Heart right ventricle (tissue), 16 donors: ENCODE results near the gene YWHAH. TPM values are rescaled to one million over a fixed set of nuclear protein-coding genes. Genes with fewer than 3 reads are reported as not detected.

Source experiments
- ATAC-seq, 8 donors: fragments of 200-7000 bp; cut with Tn5 transposase; one replicate each; pipeline ENCODE4 v1.9.1; 2020; ENCODE audit warnings: mild to moderate bottlenecking in 8 of 8, moderate library complexity in 8 of 8, moderate number of reproducible peaks in 1 of 8
- DNase-seq, 2 donors: peaks; one replicate each; pipeline ENCODE4 v3.0.0-alpha.2; 2020
- H3K27ac ChIP-seq, 10 donors: fragments of 200-600 bp; sonication (generic) in 2 of 10; one replicate each; pipeline versions ENCODE4 v1.5.0 to v1.8.0; 2020 to 2022; ENCODE audit warnings: mild to moderate bottlenecking in 3 of 10
- H3K27me3 ChIP-seq, 7 donors: fragments of 200-600 bp; one replicate each; pipeline ENCODE4 v1.8.0; 2021 to 2022; ENCODE audit warnings: mild to moderate bottlenecking in 2 of 7
- H3K36me3 ChIP-seq, 9 donors: fragments of 200-600 bp; sonication (generic) in 1 of 9; one replicate each; pipeline versions ENCODE4 v1.5.0 to v1.8.0; 2020 to 2022; ENCODE audit warnings: mild to moderate bottlenecking in 2 of 9
- H3K4me1 ChIP-seq, 9 donors: fragments of 200-600 bp; sonication (generic) in 1 of 9; one replicate each; pipeline versions ENCODE4 v1.5.0 to v1.8.0; 2020 to 2022; ENCODE audit warnings: mild to moderate bottlenecking in 4 of 9
- H3K4me3 ChIP-seq, 10 donors: fragments of 200-600 bp; sonication (generic) in 2 of 10; one replicate each; pipeline versions ENCODE4 v1.5.0 to v1.8.0; 2020 to 2022; ENCODE audit warnings: mild to moderate bottlenecking in 7 of 10, moderate library complexity in 2 of 10
- H3K9me3 ChIP-seq, 11 donors: fragments of 200-600 bp in 10 of 11; sonication (generic) in 2 of 11; one replicate each; pipeline versions ENCODE4 v1.5.0 to v1.8.0; 2013 to 2022; ENCODE audit warnings: mild to moderate bottlenecking in 2 of 11, control low read depth in 1 of 11, moderate library complexity in 1 of 11
- CTCF ChIP-seq, 9 donors: fragments of 200-600 bp; sonication (generic) in 2 of 9; IDR thresholded peaks; one replicate each; pipeline versions ENCODE4 v1.5.0 to v1.8.0; 2021 to 2022; ENCODE audit warnings: antibody characterized with exemption in 9 of 9, mild to moderate bottlenecking in 5 of 9, moderate library complexity in 1 of 9
- WGBS, 2 donors: extraction: QIAGEN DNeasy Blood & Tissue Kit; methylation state at CpG; one replicate each; pipeline ENCODE4 v1.1.7; 2013; ENCODE audit warnings: inconsistent platforms in 1 of 2; 5-methylcytosine and 5-hydroxymethylcytosine counted together
- intact Hi-C, 10 donors: fragments of 100-400 bp; cut with DNase I; formaldehyde crosslinking; loops; one replicate each; pipeline versions ENCODE4 v1.11.1 to v1.14.2; 2022
- polyA plus RNA-seq, 2 donors: library from polyadenylated mRNA; stranded (reverse); fragments of 200-250 nt; gene quantifications; one replicate each; pipeline ENCODE4 v1.2.3, GENCODE V29; 2013
- total RNA-seq, 10 donors: library from RNA; stranded (reverse); fragmentation: NEBNext Ultra II Directional in 3 of 10; extraction: Animal tissue kit (Norgen Biotek cat#: 25700) in 3 of 10; gene quantifications; one replicate each; pipeline versions ENCODE4 v1.2.1 to v1.2.4, GENCODE V29; 2021 to 2023
- donor health status: Arrhythmogenic right ventricular cardiomyopathy.
- donor health status: ischemic (EF 13 %, LVEDD 7.1; RV severe dilation, severe dysfunction).
- donor health status: healthy with polysubstance abuse.
- donor health status: DM: no; HTN: yes; CAD: no.
- donor health status: DM: no; HTN: no; CAD: no.
- donor health status: ischemic (EF 25% LVEDD 6.9; RV normal size, moderate dysfunction).
- donor health status: ischemic (EF 25% LVEDD 5.7; RV mildly dilated, moderate dysfunction).
- donor health status: healthy.
- donor health status: DM: yes; HTN: yes; CAD: no.
- donor health status: Ischemic cardiomyopathy.
- donor health status: ischemic (EF 35%, LVEDD 5.7; RV mildly dilated, moderate dysfunction).
- donor health status: nonischemic (EF 11% LVEDD 7.7; RV severe dilation, severe dysfunction).
- donor health status: DM: yes; HTN: yes; CAD: no.
- donor health status: PGD.
- donor health status: ischemic (EF 29% LVEDD 5.4; RV normal size, mild dysfunction).
- donor health status: nonischemic (EF 23%, LVEDD 6.1; RV moderate dilation, normal function).

The YWHAH gene
- total and polyA plus RNA-seq, 12 donors: 38.8 to 115 (median 75.8) TPM

DNA sequence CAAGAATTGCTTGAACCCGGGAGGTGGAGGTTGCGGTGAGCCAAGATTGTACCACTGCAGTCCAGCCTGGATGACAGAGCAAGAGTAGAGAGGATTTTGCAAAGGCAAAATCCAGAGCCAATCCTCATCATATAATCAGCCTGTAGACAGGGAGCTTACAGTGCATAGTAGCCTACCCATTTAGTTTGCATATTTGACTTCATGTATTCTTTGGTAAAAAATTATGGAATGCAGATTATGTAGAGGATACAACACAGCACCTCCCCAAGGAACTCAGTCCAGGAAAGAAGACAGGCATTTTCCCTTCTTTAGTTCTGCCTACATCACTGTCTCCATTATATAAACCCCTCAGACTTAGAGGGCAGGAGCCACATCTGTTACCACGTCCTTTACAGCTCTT, 39.7 kb upstream of the YWHAH start:
- Histone ChIP-seq H3K27ac (no peak overlapping the region), H3K27me3 (no peaks in the 10 kb centered on the region), H3K4me1 (no peaks in the 10 kb centered on the region), H3K36me3 (peaks cover 0 to 81% (median 14%) of the 10 kb centered on the region in 9 donors), H3K4me3 (no peak overlapping the region), H3K9me3 (no peaks in the 10 kb centered on the region)
- no peak for ATAC-seq
- TF ChIP-seq CTCF (IDR thresholded peaks at IDR 0.05): no peak
- no peak for DNase-seq
- intact Hi-C loops: no loop called here
- 92 to 98% methylated on average over 3 of the region's 3 CpGs for WGBS, 2 donors

GRCh38 chr22:31905356-31905755, 39.0 kb upstream of the YWHAH start:
- ATAC-seq (no peak), DNase-seq (no peak)
- peaks cover 0 to 85% (median 14%) of the 10 kb centered on the region in 9 donors for H3K36me3 ChIP-seq
- TF ChIP-seq CTCF (IDR thresholded peaks at IDR 0.05): no peak
- no peaks in the 10 kb centered on the region for H3K27me3 ChIP-seq
- WGBS, 2 donors: 90 to 92% methylated on average over 10 of the region's 10 CpGs
- H3K27ac ChIP-seq: no peak overlapping the region
- no peaks in the 10 kb centered on the region for H3K9me3 ChIP-seq
- H3K4me1 ChIP-seq: no peaks in the 10 kb centered on the region
- H3K4me3 ChIP-seq: no peak overlapping the region
- intact Hi-C loops: no loop called here

DNA sequence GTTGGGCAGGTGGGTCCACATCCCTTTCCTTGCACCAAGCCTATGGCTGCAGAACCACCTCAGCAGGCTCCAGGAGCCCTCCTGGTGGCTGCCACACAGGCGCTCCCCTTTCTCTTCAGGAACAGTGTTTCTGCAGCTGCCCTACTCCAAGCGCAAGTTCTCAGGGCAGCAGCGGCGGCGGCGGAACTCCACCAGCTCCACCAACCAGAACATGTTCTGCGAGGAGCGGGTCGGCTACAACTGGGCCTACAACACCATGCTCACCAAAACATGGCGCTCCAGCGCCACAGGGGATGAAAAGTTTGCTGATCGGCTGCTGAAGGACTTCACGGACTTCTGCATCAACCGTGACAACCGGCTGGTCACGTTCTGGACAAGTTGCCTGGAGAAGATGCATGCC, 38.2 kb upstream of the YWHAH start:
- ATAC-seq (no peak), DNase-seq (no peak)
- Histone ChIP-seq H3K27ac (no peak overlapping the region), H3K27me3 (no peaks in the 10 kb centered on the region), H3K4me3 (no peak overlapping the region), H3K36me3 (peaks cover 0 to 84% (median 14%) of the 10 kb centered on the region in 9 donors), H3K9me3 (no peaks in the 10 kb centered on the region), H3K4me1 (no peaks in the 10 kb centered on the region)
- 95 to 97% methylated on average over 16 of the region's 16 CpGs for WGBS, 2 donors
- TF ChIP-seq CTCF (IDR thresholded peaks at IDR 0.05): no peak
- intact Hi-C loops: no loop called here

GRCh38 chr22:31906569-31906968, 37.8 kb upstream of the YWHAH start:
- Histone ChIP-seq H3K4me1 (no peaks in the 10 kb centered on the region), H3K27ac (no peak overlapping the region), H3K36me3 (peaks cover 0 to 80% (median 14%) of the 10 kb centered on the region in 9 donors), H3K9me3 (no peaks in the 10 kb centered on the region), H3K4me3 (no peak overlapping the region), H3K27me3 (no peaks in the 10 kb centered on the region)
- 80 to 89% methylated on average over 5 of the region's 5 CpGs for WGBS, 2 donors
- DNase-seq: no peak
- intact Hi-C loops: no loop called here
- TF ChIP-seq CTCF (IDR thresholded peaks at IDR 0.05): no peak
- no peak for ATAC-seq
